Measurements from ENCODE around the gene POC1B. TPM values are rescaled to one million over a fixed set of nuclear protein-coding genes. Genes with fewer than 3 reads are reported as not detected.

Gene POC1B
- total RNA-seq, 4 donors from 2014 or later = 7.3 to 8.9 (median 7.8) TPM

DNA sequence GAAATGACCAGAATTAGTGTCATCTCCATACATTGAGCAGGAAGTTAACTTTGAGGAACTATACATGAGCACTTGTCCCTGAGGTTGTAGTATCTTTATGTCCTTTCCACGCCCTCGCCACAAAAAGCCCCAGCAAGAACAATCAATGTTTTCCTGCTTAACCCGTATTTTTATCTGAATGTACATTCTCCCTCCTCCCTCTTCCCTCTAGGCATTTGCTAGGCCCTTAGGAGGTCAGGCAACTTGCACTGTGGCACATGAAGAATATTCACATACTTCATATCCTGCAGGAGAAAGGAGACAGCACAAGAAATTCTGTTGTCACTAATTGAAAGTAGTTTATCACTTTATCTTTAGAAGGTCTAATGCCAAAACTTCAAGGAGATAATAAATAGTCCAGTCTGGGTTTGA lies 155.4 kb downstream of the POC1B start:
- intact Hi-C loops (cut with DNase I; ENCODE audit: low total_unique reads) = no loop called here
- H3K36me3 ChIP-seq = no peaks in the 10 kb centered on the region
- in situ Hi-C loops (cut with MboI; ENCODE audit: low sequenced_read_pairs in 4 of 4) = no loop called here
- H3K27me3 ChIP-seq = no peaks in the 10 kb centered on the region
- TF ChIP-seq, protein P1, sequence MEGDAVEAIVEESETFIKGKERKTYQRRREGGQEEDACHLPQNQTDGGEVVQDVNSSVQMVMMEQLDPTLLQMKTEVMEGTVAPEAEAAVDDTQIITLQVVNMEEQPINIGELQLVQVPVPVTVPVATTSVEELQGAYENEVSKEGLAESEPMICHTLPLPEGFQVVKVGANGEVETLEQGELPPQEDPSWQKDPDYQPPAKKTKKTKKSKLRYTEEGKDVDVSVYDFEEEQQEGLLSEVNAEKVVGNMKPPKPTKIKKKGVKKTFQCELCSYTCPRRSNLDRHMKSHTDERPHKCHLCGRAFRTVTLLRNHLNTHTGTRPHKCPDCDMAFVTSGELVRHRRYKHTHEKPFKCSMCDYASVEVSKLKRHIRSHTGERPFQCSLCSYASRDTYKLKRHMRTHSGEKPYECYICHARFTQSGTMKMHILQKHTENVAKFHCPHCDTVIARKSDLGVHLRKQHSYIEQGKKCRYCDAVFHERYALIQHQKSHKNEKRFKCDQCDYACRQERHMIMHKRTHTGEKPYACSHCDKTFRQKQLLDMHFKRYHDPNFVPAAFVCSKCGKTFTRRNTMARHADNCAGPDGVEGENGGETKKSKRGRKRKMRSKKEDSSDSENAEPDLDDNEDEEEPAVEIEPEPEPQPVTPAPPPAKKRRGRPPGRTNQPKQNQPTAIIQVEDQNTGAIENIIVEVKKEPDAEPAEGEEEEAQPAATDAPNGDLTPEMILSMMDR (IDR thresholded peaks at IDR 0.05 in 4 of 5, conservative IDR thresholded peaks at IDR 0.05 in 1 of 5) = no peak
- TF ChIP-seq POLR2A (IDR thresholded peaks at IDR 0.05) = no peak
- DNase-seq = no peak
- H3K9me3 ChIP-seq = no peaks in the 10 kb centered on the region
- no peak for ATAC-seq
- H3K4me3 ChIP-seq = no peak overlapping the region
- peaks cover 4 to 17% of the 10 kb centered on the region in 2 donors for H3K4me1 ChIP-seq
- no peak overlapping the region for H3K27ac ChIP-seq

Other genes starting within 250 kb of the POC1B start
- gene DUSP6, start 173.5 kb downstream of the POC1B start, total RNA-seq = 10 to 100 TPM in 3 of 4 donors, 1 to 10 TPM in 1; 4.2 to 23.8 (median 12.1) TPM
- 1 to 10 TPM; 1.2 to 2.2 (median 1.7) TPM for gene GALNT4, start 1.3 kb downstream of the POC1B start, total RNA-seq
- 10 to 100 TPM; 32.9 to 52.8 (median 47.1) TPM for gene ATP2B1, start 182.8 kb upstream of the POC1B start, total RNA-seq